GM19372 (cell line): ENCODE data around the gene INCA1.
A peak's percentile ranks its signal among the peaks of the same experiment; 100 is the strongest.
"Not testable (repeated sequence)": the region's sequence is repeated elsewhere in the genome, so short reads cannot be mapped to it uniquely, and the experiment has no call there.

Experiments
- ATAC-seq: cut with Tn5 transposase; IDR thresholded peaks from one replicate; pipeline ENCODE4 v1.9.1; 2021; ENCODE audit warnings: mild to moderate bottlenecking, low read depth, moderate library complexity; ENCODE audit not compliant: unreplicated experiment

Gene INCA1, protein sequence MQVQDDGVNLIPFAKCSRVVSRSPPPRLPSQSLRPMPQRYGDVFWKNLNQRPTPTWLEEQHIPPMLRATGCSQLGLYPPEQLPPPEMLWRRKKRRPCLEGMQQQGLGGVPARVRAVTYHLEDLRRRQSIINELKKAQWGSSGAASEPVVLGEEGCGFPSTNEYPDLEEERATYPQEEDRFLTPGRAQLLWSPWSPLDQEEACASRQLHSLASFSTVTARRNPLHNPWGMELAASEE

DNA sequence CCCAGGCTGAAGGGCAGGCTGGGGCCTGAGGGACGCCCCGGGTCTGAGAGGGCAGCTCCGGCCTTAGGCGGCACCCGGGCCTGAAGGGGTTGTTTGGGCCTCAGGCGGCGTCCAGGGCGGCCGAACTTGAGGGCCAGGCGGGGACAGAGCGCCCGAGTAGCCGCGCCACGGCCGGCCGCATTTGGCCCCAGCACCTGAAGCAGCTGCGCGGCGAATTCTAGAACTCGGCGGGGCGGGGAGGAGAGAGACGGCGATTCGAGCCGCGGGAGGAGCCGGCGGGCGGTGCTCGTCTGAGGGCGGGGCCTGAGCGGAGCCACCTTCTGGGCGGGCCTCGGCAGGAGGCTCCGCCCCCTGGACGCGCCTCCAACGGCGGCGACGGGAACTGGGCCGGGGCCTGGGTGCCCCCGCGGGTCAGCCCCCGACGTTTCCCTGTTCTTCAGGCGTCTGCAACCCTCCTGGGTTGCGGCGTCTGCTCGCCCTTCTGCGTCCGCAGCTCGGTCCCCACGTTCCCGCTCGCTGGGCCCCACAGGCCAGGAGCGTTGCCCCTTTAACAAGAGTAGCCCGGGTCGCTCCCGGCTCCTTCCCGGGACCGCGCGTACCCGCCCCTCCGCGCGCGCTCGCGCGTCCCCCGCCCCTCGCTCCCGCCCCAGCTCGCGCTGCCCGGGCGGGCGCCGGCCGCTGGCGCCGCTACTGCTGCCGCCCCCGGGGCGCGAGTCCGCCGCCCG is at the start of gene INCA1, which contains the start of gene KIF1C:
TSS of gene INCA1 (minus strand) at position 221 of the 725 bp plus-strand sequence. CDS start 3,085 bp downstream, outside the sequence.
TSS of gene KIF1C (plus strand) at position 649 of the 725 bp plus-strand sequence. CDS start 2,297 bp downstream, outside the sequence.
- ATAC-seq, result peak; percentile 82

DNA sequence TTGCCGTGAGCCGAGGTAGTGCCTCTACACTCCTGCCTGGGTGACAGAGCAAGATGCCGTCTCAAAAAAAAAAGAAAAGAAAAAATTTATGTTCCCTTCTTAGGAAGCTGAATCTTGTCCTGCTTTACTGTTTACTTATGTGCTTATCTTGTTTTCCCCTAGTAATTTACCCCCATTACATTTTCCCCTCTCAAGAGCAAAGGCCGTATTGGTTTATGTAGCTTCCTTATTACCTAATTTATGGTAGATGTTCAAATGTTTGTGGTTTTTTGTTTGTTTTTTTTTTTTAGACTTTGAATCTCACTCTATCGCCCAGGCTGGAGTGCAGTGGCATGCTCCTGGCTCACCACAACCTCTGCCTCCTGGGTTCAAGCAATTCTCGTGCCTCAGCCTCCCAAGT is 48.2 kb upstream of the INCA1 start:
- no peak for ATAC-seq

DNA sequence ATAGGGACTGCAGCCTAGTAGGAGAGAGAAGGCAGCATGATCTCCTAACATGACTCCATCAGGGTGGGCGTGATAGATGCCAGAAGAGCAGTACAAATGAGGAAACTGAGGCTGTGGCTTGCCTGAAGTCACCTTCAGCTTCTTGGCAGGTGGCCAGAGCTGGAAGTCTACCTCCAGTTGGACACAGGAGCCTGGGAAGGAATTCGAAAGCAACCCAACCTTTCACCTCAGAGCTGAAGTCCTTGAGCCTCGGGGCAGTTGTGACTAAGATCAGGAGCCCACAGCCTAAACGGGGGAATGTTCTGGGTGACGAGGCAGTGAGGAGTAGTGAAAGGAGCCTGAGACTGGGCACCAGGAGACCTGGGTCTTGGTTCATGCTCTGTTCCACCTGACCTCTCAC is 47.3 kb upstream of the INCA1 start:
- no peak for ATAC-seq

DNA sequence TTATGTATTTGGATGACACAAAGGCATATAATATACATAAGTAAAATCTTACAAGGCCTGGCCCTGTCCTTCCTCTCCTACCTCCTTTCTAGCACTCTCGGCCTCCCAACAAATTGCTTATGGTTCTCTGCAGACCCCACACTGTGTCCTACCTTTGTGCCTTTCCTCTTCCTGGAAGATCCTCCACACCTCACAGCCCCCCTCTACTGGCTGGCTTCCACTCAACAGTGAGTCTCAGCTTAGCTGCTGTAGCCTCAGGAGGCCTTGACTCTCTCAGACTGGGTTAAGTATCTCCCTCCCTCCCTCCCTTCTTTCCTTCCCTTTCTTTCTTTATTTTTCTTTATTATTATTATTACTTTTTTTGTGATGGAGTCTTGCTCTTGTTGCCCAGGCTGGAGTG is 46.2 kb upstream of the INCA1 start:
- ATAC-seq, result no peak

DNA sequence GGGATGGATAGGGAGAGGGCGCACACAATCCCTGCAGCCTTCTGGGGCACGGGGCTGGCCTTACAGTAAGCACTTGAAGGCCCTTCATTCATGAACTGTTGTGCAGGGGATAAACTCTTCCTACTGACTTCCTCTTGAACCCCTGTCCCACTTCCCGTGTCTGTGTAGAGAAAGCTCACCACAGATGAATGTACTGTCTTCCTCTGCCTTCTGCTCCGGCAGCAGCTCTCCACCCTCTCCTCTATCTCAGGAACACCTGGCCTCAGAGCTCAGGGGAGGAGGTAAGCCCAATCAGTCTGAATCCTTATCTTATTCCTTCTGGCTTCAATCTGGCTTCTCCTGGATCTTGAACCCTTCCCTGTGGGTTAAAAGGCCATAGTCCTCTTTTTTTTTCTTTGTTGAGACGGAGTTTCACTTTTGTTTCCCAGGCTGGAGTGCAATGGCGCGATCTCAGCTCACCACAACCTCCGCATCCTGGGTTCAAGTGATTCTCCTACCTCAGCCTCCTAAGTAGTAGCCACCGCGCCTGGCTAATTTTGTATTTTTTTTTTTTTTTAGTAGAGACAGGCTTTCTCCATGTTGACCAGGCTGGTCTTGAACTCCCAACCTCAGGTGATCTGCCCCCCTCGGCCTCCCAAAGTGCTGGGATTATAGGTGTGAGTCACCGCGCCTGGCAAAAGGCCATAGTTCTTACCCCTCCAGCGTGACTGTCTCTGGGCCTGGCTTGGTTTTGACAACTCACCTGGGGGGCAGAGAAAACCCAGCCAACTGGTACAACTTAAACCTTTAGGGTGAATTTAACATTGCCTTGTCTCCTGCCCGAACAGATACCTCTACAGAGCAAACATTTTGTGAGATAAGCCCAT is 45.1 kb upstream of the INCA1 start:
- ATAC-seq, result no peak

DNA sequence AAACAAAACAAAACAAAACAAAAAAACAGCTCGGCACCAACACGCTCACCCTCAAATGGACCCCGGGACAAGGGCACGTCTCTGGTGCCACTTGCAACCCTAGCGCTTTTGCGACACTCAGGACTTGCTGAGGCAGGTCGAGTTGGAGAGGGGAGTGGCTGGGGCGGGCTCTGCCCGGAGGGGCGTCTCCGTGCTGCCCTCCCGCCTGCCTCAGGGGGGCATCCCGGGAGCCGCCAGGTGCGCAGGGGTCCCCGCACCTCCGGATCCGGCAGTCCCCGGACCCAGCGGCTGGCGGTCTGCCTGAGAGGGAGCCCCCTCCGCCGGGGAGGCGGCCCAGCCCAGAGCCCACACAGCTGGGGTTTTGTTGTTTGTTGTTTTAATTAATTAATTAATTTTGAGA is 38.0 kb upstream of the INCA1 start, which contains the start of gene SLC52A1:
TSS of gene SLC52A1 (minus strand) at position 112 of the 400 bp plus-strand sequence. CDS start 820 bp downstream, outside the sequence.
- ATAC-seq, result no peak

DNA sequence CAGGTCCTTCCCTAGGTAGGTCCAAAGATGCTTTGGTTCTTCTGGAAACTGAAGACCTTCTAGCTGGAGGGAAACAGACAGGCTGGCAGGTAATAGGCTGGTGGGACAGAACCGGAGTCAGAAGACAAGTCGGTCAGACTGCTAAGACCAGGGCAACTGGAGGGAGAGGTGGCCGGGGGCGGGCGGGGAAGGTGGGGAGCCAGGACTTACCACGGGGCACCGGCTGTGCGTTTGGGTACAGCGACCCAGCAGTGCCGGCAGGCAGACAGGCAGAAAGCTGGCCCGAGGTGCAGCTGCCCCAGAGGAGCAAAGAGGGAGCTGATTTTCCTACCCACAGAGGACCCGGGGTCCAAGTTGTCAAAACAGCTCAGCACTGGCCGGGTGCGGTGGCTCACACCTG is 37.3 kb upstream of the INCA1 start:
- ATAC-seq, result no peak

DNA sequence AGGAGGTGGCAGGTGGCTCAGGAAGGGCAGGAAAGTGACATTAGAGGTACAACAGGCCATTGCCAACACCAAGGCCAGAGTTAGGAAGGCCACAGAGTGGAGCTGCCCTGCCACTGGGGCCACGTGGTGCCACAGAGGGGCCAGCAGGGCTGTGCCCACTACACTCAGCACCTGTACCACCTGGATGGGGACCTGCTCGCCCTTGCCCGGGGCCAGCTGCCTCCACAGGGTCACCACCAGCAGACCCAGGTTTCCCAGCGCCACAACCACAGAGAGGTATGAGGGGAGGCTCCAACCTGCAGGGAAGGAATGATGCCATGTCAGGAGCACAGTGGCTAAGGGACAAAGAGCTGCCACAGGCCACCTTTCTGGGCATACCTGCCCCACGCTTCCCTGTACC is 36.7 kb upstream of the INCA1 start:
- ATAC-seq, result no peak

DNA sequence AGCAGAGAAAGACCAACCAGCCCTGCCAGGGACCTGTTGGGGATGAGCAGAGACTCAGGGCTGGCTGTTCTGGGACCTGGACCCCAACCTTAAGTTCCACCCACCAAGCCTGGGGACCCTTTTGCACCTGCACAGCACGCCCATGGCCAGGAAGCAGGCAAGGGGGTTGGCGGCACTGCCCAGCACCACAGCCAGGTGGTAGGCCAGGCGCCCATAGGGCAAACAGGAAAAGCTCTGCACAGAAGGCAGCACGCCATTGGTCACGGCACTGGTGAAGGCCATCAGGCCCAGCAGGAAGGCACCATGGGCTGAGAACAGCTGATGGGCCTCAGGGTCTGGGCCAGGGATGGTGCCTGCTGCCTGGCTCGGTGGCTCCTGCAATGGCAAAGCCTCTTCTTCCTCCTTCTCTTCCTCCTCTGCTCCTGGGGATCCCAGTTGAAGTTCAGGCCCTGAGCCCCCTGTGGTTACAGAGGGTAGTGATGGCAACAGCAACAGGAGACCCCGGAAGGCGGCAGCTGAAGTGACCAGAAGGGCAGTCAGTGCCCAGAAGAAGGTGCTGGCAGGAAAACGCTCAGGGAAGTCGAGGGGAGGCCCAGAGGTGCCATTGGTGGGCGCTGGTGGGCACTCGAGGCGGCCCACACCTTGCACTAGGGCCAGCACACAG is 36.2 kb upstream of the INCA1 start:
- no peak for ATAC-seq

DNA sequence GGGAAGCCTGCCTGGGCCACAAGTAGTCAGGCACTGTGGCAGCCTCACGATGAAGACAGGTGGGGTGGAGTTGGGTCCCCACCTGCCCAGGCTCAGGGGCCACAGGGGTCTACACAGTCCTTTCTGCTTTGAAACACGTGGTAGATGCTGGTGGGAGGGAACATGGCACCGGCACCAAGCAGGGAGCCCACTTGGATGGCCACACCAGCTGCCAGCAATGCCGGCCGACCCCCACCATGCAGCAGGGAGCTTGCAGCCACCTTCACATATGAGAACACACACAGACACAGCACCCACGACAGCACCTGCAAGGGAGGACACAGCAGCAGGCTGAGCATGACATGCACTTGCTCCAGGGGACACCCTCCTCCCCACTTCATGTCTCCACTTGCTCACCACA is 35.5 kb upstream of the INCA1 start:
- ATAC-seq, result no peak

DNA sequence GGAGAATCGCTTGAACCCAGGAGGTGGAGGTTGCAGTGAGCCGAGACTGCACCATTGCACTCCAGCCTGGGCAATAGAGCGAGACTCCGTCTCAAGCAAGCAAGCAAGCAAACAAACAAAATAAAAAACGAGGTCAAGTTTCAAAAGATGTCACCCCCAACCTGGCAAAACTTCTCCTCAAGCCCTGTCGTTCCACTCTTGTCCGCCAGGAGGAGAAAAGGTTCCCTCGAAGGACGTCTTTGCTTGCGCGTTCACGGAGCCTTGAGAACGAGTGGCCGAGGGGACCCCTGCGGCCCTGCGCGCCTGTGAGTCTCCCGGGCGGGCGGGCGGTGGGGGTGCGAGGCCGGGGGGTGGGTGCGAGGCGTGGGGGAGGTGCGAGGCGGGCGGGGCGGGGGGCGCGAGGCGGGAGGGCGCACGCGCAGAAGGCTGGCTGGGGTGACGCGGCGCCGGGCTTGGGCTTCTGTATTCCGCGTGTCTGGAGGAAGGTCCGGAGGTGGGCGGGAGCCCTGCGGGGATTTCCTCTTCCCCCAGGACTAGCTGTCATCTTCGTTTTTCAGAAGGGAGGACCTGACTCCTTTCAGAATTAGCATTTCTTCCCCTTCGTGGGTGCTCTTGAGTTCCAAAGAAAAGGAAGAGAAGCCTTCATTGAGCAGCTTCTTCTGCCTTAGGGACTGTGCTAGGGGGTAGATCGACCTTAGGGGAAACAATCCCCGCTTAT is 34.2 kb upstream of the INCA1 start:
- ATAC-seq, result peak; percentile 72

DNA sequence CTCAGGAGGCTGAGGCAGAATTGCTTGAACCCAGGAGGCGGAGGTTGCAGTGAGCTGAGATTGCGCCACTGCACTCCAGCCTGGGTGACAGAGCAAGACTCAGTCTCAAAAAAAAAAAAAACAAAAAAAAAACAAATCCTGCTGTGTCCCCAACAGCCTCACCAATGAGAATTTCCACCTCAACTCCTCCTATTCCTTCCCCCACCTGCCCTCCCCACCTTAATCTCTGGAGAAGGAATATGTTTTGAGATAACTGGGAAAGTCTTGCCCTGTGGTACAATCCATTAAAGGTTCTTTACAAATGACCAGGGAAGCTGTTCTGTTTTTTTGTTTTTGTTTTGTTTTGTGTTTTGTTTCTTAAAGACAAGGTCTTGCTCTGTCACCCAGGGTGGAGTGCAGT is 32.8 kb upstream of the INCA1 start:
- not testable (repeated sequence) for ATAC-seq

DNA sequence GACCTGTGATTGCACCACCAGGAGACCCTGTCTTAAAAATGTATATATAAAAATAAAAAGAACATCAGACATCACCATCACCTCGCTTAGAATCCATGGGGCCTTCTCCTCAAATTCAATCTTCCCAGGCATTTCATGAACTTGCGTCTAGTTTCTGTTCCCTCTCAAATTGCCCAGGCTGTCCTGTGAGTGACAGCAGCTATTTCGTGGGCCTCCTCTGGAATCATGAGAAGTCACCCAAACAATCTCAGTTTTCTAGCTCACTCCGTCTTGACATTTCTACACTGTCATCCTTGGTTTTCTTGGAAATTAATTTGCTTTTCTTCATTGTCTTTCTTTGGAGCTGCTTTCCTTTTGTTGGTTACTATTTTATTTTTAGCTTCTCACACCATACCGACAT is 30.6 kb upstream of the INCA1 start:
- no peak for ATAC-seq

DNA sequence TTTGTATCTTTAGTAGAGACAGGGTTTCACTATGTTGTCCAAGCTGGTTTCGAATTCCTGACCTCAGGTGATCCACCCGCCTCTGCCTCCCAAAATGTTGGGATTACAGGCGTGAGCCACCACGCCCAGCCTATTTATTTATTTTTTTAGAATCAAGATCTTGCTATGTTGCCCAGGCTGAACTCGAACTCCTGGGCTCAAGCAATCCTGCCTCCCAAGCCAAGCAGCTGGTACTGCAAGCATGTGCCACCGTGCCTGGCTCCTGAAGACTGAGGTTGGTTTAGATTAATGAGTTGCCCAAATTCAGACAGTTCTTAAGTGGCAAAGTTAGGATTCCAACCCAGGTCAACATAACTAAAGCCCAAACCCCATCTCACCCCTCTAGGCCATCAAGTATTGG is 30.0 kb upstream of the INCA1 start:
- ATAC-seq, result no peak

DNA sequence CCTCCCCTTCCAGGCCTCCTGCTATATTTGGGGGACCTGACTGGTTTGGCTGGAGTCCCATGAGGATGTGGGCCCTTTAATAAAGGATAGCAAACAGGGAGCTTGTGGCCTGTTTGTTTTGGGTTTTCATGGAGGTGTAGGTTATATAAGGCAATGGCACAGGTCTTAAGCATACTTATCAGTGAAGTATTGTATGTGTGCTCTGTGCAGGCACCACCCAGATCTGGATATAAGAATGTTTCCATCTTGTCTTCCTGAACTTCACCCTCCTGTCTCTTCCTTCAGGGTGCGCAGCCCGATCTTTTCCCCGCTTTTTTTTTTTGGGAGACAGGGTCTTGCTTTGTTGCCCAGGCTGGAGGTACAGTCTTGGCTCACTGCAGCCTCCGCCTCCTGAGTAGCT is 27.3 kb upstream of the INCA1 start:
- no peak for ATAC-seq

DNA sequence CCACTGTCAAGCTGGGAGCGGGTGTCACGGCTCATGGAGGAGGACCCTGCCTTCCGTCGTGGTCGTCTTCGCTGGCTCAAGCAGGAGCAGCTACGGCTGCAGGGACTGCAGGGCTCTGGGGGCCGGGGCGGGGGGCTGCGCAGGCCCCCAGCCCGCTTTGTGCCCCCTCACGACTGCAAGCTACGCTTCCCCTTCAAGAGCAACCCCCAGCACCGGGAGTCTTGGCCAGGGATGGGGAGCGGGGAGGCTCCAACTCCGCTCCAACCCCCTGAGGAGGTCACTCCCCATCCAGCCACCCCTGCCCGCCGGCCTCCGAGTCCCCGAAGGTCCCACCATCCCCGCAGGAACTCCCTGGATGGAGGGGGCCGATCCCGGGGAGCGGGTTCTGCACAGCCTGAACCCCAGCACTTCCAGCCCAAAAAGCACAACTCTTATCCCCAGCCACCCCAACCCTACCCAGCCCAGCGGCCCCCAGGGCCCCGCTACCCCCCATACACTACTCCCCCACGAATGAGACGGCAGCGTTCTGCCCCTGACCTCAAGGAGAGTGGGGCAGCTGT is 26.3 kb upstream of the INCA1 start:
- no peak for ATAC-seq

DNA sequence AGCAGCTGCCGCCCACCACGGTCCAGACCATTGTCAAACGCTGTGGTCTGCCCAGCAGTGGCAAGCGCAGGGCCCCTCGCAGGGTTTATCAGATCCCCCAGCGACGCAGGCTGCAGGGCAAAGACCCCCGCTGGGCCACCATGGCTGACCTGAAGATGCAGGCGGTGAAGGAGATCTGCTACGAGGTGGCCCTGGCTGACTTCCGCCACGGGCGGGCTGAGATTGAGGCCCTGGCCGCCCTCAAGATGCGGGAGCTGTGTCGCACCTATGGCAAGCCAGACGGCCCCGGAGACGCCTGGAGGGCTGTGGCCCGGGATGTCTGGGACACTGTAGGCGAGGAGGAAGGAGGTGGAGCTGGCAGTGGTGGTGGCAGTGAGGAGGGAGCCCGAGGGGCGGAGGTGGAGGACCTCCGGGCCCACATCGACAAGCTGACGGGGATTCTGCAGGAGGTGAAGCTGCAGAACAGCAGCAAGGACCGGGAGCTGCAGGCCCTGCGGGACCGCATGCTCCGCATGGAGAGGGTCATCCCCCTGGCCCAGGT is 24.9 kb upstream of the INCA1 start:
- no peak for ATAC-seq

DNA sequence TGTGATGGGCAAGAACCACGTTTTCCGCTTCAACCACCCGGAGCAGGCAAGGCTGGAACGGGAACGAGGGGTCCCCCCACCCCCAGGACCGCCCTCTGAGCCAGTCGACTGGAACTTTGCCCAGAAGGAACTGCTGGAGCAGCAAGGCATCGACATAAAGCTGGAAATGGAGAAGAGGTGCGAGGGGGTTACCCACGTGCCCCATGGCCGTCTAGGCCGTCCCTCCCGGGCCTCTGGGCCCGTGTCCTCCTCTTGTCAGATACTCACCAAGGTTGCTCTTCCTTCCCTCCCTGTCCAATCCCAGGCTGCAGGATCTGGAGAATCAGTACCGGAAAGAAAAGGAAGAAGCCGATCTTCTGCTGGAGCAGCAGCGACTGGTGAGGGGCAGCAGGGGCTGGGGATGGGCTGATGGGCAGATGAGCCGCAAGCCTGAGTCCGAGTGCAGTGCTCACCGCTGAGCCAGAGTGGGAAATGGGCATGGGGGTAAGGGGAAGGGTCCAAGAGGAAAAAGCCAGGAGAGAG is 23.2 kb upstream of the INCA1 start:
- no peak for ATAC-seq

DNA sequence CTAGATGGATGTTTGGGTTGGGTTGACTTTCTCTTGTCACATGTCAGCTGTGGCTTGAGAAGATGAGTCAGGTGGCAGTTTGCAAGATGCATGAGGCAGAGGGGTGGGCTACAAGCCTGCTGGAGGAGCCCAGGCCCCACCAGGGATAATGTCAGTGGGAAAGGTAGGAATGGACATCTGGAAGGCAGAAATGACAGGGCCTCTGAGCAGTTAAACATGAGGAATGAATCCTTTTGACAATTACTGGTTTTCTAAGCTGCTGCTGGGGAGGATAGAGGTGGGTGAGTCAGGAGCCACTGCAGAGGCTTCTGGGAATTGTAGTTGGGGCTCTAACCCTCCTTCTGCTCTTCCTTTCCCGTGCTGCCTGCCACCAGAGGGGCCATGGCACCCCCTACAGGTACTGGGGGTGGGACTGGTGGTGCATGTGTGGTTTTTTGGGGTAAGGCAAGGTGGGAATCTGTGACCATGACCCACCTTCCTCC is 22.2 kb upstream of the INCA1 start:
- no peak for ATAC-seq
